Neutrophil (primary cell): Measurements from ENCODE around the gene FNBP1.

ENCODE experiments used
- H3K27ac ChIP-seq: fragments of 200-600 bp; sonication (generic); 2 replicates; pipeline ENCODE4 v1.5.1; 2016; ENCODE audit warnings: mild to moderate bottlenecking, moderate library complexity
- H3K27me3 ChIP-seq: fragments of 200-600 bp; sonication (generic); 2 replicates; pipeline ENCODE4 v1.6.0; 2016; ENCODE audit warnings: mild to moderate bottlenecking
- H3K36me3 ChIP-seq: fragments of 200-600 bp; sonication (generic); 2 replicates; pipeline ENCODE4 v1.5.1; 2017
- H3K4me1 ChIP-seq, 2 experiments: fragments of 200-600 bp in 1 of 2; sonication (generic) in 1 of 2; 1 replicate in 1 of 2; 2 replicates in 1 of 2; pipeline versions ENCODE4 v1.5.1 to v1.6.1; 2013 to 2016; ENCODE audit warnings: low read depth in 1 of 2, low read length in 1 of 2, mild to moderate bottlenecking in 1 of 2, moderate library complexity in 1 of 2; ENCODE audit not compliant: control insufficient read depth in 1 of 2, insufficient read depth in 1 of 2
- H3K4me3 ChIP-seq, 2 experiments: fragments of 200-600 bp in 1 of 2; sonication (generic) in 1 of 2; 1 replicate in 1 of 2; 2 replicates in 1 of 2; pipeline ENCODE4 v1.5.1; 2013 to 2016; ENCODE audit warnings: low read depth in 1 of 2, low read length in 1 of 2, mild to moderate bottlenecking in 1 of 2, moderate library complexity in 1 of 2
- H3K9me3 ChIP-seq: fragments of 200-600 bp; sonication (generic); 2 replicates; pipeline ENCODE4 v1.5.1; 2016
- TF ChIP-seq, protein P1 (sequence below): fragments of 200-600 bp; sonication (generic); IDR thresholded peaks from 2 replicates; pipeline ENCODE4 v1.5.1; 2016; ENCODE audit warnings: antibody characterized with exemption

The FNBP1 gene

DNA sequence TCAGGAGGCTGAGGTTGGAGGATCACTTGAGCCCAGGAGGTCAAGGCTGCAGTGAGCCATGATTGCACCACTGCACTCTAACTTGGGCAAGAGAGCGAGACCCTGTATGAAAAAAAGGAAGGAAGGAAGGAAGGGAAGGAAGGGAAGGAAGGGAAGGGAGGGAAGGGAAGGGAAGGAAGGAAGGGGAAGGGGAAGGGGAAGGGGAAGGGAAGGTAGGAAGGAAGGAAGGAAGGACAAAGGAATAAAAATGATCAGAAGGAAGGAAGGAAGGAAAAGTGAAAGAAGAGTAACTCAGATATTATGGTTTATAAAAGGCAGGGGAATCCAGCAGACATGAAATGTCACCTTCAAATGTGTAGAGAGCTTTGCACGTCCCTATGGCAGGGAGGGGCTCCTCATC is 143.4 kb downstream of the FNBP1 start:
- Histone ChIP-seq H3K4me1 (peaks cover 7 to 23% of the 10 kb centered on the region in 2 experiments), H3K4me3 (no peak overlapping the region), H3K27me3 (no peaks in the 10 kb centered on the region), H3K27ac (peak overlapping the region; percentile 67), H3K36me3 (peaks cover 80% of the 10 kb centered on the region), H3K9me3 (no peaks in the 10 kb centered on the region)
- TF ChIP-seq, protein P1, sequence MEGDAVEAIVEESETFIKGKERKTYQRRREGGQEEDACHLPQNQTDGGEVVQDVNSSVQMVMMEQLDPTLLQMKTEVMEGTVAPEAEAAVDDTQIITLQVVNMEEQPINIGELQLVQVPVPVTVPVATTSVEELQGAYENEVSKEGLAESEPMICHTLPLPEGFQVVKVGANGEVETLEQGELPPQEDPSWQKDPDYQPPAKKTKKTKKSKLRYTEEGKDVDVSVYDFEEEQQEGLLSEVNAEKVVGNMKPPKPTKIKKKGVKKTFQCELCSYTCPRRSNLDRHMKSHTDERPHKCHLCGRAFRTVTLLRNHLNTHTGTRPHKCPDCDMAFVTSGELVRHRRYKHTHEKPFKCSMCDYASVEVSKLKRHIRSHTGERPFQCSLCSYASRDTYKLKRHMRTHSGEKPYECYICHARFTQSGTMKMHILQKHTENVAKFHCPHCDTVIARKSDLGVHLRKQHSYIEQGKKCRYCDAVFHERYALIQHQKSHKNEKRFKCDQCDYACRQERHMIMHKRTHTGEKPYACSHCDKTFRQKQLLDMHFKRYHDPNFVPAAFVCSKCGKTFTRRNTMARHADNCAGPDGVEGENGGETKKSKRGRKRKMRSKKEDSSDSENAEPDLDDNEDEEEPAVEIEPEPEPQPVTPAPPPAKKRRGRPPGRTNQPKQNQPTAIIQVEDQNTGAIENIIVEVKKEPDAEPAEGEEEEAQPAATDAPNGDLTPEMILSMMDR = no peak

DNA sequence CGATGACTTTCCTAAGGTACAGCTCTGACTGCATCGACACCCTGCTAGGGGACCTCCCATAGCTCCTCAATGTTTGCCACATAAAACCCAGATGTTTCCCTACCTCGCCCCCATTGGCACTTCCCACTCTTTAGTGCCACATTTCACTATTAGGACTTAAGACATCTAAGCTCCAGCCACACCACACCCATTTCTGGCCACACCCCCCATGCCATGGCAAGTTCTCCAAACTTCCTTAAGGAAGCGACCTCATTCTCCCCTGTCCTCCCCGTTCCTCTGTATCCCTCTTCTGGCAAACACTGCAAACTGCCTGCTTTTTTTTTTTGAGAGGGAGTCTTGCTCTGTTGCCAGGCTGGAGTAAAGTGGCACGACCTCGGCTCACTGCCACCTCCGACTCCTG is 144.8 kb downstream of the FNBP1 start:
- peaks cover 7 to 23% of the 10 kb centered on the region in 2 experiments for H3K4me1 ChIP-seq
- H3K9me3 ChIP-seq = no peaks in the 10 kb centered on the region
- no peaks in the 10 kb centered on the region for H3K27me3 ChIP-seq
- H3K27ac ChIP-seq = peak overlapping the region; percentile 67
- H3K36me3 ChIP-seq = peaks cover 78% of the 10 kb centered on the region
- TF ChIP-seq, protein P1 = no peak
- H3K4me3 ChIP-seq = no peak overlapping the region

DNA sequence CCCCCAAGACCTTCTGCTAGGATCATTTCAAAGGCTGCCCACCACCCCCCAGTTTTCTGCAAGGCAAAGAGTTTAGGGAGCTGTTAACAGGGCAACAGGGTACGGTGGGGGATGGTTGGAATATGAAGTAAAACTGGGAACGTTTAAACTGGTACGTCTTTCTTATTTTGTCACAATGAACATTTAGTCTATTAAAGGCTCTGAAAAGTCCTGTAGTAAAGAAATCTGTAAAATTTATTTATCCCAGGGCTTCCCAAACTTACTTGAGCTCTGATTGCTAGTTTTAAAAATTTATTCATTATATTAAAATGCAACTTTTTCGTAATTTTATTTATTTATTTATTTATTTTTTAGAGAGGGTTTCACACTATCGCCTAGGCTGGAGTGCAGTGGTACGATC is 145.7 kb downstream of the FNBP1 start:
- no peak overlapping the region for H3K27ac ChIP-seq
- no peak overlapping the region for H3K4me3 ChIP-seq
- TF ChIP-seq, protein P1 = no peak
- H3K27me3 ChIP-seq = no peaks in the 10 kb centered on the region
- H3K9me3 ChIP-seq = no peaks in the 10 kb centered on the region
- H3K4me1 ChIP-seq = peaks cover 9 to 30% of the 10 kb centered on the region in 2 experiments
- H3K36me3 ChIP-seq = peaks cover 68% of the 10 kb centered on the region

DNA sequence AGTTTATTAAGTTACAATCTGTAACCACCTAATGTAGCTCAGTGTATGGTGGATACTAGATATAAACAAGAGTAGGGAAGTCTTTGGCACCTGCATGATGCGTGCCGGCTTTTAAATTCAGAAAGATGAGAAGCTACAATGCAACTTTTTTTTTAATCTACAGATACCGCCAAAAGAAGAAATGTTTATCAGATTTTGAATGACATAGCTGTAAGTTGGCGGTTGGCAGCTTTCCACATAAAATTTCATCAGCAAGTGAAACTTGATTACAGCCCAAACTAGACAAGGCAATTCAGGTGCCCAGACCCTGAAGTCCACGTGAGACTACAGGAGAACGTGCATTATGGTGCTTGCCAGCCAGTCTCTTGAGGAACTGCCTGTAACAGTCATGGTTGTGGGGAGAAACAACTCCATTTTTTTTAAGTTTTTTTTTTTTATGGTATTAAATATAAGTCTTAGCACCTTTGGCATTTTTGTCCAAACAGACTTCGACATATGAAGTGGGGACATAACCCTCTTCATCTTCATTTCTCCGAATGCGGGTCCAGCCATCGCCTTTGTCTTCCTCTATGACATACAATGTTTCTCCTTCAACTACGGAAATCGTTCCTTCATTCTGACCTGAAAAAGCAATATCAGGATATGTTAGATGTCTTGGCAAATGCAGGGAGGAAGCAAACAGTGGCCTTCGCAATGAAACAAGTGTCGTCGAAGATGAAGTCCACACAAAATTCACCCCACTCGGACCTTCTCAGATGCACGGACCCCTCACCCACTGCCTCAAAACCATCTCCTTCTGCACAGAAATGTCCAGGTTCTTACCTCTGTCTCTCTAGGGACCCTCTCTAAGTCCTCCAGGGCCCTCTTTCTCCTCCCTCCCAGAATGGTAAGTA is 147.4 kb downstream of the FNBP1 start:
- no peaks in the 10 kb centered on the region for H3K27me3 ChIP-seq
- peaks cover 53% of the 10 kb centered on the region for H3K36me3 ChIP-seq
- peak overlapping the region; percentile 48 for H3K27ac ChIP-seq
- H3K9me3 ChIP-seq = no peaks in the 10 kb centered on the region
- no peak overlapping the region for H3K4me3 ChIP-seq
- TF ChIP-seq, protein P1 = no peak
- peaks cover 24 to 43% of the 10 kb centered on the region in 2 experiments for H3K4me1 ChIP-seq

DNA sequence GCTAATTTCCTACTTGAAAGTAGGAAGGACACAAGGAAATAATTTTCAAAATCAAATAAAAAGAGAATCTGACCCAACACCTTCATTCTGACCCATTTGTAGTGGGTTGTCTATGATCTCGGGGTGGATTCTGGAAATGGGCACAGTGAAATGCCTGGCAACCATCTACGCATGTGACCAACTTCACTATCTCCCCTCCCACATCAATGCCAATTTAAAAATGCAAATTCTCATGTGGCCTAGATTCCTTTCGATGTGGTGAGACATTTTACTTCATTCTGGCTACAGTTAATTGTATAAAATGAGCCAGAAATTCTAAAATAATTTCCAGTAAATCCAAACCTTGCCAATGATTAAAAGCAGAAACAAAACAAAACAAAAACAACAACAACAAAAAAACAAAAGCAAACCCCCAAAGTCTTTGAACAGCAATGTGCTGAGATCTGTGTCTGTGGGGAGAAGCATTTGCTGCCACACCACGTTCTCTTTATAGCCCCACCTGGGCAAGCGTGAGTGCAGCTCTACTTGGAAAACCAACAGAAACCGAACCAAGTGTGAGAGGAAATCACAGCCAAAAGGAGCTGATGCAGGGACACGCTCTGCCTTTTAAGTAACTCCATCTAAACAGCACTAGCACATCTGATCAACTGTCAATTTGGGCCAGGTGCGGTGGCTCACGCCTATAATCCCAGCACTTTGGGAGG is 148.7 kb downstream of the FNBP1 start:
- H3K9me3 ChIP-seq = no peaks in the 10 kb centered on the region
- no peak overlapping the region for H3K4me3 ChIP-seq
- TF ChIP-seq, protein P1 = no peak
- peak overlapping the region; percentile 30 for H3K27ac ChIP-seq
- peaks cover 36 to 57% of the 10 kb centered on the region in 2 experiments for H3K4me1 ChIP-seq
- H3K27me3 ChIP-seq = no peaks in the 10 kb centered on the region
- peaks cover 40% of the 10 kb centered on the region for H3K36me3 ChIP-seq
